ENCODE data around the gene POLR3GL.
A peak's percentile ranks its signal among the peaks of the same experiment; 100 is the strongest.
"Not testable (repeated sequence)": the region's sequence is repeated elsewhere in the genome, so short reads cannot be mapped to it uniquely, and the experiment has no call there.

Gene POLR3GL

DNA sequence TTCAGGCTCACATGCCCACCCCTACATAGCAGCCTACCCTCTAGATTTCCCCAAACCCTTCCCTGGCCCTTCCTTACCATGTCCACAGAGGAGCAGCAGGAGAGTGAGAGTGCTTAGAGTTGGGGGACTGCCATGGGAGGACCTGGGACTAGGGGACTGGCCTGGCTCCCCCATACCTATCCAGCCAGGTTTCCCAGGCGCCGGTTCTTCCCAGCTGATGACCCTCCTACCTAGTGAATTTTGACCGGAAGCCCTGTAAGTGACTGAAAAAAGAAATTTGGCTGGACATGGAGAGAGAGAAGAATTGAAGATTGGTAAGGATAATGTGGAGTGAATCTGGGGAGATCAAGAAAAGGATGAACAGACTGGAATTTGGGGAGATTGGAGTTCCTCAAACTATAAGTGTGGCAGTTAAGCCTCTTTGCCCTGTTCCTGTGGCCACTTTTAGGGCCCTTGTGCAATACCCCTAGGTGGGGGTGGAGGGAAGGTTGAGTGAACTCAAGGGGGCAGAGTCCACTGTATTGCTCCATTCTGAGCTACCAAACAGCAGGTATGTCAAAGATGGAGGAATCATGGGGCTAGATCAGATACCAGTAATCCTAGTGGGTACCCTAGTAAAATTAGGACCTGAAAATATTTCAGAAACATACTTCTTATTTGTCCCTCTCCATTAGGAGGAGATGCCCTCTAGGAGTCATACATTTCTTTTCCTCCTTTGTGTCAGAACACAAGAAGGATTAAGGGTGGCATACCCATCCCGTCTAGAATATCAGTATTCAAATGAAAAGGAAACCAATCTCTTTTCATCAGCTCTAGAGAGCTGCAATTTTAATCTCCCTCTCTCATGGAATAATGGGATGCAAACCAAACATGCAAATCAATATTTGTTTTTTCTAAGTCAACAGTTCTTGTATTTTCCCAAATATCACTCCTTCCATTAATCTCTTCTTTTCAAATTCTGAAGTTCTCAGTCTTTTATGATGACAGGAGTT is 55.9 kb downstream of the POLR3GL start:
- DNase-seq (ENCODE audit: low spot score): no peak

DNA sequence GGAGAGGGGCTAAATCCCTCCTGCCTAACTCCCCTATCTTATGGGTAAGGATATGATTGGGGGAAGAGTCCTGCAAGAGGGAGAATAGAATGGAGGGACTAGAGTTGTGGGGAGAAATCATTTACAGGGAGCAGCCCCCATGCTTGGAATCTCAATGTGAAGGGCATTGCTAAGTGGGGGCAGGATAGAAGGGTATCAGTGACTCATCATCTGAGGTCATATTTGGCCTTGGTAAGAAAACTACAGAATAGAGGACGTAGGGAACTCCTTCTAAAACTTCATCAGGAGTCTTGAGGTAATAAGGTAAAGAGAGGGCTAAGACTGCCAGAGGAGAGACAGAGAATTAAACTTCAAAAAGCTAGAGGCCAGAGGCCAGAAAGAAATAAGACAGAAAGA is 56.6 kb downstream of the POLR3GL start:
- DNase-seq (ENCODE audit: low spot score): no peak

DNA sequence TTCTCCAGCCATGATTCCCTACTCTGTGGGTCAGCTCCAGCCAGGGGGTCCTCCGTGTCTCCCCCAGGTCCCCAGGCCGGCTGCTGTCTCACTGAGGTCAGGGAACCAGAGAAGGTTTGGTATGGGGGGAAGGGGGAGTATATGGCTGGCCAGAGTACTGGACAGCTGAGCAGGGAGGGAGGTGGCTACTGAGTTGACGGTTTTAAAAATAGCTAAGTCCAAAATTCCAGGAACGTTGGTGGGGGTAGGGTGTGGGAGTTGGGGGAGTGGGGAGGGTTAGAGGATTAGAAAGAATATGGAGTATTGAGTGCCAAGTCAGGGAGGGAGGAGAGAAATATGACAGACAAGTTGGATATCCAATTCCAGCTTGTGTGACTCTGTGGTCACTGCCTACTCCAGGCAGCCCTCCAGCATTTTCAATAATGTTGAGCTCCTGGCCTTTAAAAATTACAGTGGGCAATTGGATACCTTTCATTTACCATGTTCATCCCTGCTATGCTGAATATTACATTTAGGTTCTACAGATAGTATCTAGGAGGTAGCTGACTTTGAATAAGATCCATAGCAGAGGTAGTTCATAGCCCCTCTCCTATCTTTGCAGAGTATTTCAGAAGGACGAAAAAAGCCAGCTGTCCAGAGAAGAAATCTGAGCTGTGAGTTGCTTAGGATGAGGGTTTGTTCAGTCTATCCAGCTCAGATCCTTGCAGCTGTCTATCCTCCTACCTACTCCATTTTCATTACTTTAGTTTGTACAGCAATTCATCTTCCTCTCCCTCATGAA is 57.3 kb downstream of the POLR3GL start, which contains the start of gene HJV:
HJV (minus strand) TSS at position 114 of the 781 bp plus-strand sequence. CDS start 1,504 bp downstream, outside the sequence.
- DNase-seq (ENCODE audit: low spot score): no peak

DNA sequence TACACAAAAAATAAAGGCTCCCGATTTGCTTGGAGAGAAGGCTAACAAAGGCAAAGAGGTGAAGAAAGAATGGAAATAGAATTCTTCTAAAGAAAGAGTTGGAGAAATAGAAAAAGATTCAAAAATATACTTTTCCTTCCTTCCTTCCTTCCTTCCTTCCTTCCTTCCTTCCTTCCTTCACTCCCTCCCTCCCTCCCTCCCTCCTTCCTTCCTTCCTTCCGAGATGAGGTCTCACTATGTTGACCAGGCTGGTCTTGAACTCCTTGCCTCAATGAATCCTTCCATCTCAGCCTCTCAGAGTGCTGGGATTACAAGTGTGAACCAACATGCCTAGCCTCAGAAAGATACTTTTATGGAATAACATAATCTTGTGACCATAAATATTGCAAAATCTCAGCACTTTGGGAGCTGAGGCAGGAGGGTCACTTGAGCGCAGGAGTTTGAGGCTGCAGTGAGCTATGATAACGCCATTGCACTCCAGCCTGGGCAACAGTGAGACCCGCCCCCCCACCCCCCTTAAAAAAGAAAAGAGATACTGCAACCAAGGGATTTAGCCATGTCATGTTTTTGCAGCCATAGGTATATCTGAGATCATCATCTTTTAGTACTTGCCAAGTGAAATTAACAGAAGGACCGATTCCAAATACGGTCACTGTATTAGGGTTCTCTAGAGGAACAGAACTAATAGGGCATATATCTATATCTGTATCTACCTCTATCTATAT is 58.1 kb downstream of the POLR3GL start:
- DNase-seq (ENCODE audit: low spot score): no peak

DNA sequence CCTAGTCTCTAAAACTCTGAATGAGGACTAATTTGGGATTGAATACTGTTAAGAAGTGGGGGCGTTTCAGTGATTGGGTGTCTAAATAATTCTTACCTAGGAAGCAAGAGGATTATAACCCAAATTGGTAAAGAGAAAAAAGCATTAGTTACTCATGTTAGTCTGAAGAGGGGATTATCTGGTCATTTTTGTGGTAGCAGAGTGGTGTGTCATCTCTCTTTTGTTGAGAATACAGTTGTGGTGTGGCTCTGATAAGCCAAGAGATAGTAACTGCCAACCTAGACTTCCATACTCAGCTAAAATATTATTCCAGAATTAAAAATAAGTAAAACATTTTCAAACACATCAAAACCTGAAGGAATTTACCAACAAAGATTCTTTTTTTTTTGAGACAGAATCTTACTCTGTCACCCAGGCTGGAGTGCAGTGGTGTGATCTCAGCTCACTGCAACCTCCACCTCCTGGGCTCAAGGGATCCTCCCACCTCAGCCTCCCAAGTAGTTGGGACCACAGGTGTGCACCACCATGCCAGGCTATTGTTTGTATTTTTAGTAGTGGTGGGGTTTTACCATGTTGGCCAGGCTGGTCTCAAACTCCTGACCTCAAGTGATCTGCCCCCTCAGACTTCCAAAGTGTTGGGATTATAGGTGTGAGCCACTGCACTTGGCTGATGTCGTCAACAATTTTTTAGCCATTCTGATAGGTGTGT is 61.5 kb downstream of the POLR3GL start:
- peak; percentile 13 for DNase-seq (ENCODE audit: low spot score)

DNA sequence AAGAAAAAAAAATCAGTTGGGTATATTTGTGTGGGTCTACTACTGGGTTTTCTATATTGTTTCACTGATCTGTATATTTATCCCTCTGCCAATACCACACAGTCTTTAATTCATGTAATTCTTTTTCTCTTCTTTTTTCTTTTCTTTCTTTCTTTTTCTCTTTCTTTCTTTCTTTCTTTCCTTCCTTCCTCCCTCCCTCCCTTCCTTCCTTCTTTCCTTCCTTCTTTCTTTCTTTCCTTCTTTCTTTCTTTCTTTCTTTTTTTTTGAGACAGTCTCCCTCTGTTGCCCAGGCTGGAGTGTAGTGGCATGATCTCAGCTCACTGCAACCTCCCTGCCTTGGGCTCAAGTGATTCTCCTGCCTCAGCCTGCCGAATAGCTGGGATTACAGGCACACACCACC is 62.2 kb downstream of the POLR3GL start:
- DNase-seq (ENCODE audit: low spot score): not testable (repeated sequence)

All from AG08395 (cell line).